ENCODE data around the gene RPL35A.
"Not testable (repeated sequence)": the region's sequence is repeated elsewhere in the genome, so short reads cannot be mapped to it uniquely, and the experiment has no call there.

RPL35A gene

DNA sequence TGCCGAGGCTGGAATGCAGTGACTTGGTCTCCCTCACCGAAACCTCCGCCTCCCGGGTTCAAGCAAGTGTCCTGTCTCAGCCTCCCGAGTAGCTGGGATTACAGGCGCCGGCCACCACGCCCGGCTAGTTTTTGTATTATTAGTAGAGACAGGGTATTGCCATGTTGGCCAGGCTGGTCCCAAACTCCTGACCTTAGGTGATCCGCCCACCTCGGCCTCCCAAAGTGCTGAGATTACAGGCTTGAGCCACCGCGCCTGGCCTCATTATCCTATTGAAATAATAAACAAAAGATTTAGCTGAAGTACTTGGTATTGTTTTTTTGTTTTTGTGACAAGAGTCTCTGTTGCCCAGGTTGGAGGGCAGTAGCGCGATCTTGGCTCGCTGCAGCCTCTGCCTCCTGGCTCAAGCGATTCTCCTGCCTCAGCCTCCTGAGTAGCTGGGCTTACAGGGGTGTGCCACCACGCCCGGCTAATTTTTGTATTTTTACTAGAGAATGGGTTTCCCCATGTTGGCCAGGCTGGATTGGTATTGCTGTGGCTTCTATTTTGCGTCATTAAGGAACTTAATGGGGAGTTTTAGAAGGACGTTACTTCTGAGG, 1.5 kb downstream of the RPL35A start:
- DNase-seq, result no peak

DNA sequence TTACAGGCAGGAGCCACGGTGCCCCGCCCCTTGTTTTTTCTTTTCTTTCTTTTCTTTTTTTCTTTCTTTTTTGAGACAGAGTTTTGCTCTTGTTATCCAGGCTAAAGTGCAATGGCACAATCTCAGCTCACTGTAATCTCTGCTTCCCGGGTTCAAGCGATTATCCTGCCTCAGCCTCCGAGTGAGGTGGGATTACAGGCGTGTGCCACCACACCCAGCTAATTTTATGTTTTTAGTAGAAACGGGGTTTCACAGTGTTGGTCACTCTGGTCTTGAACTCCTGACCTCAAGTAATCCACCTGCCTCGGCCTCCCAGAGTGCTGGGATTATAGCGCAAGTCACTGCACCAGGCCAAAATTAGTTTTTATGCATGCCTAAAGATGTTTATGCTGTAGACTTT, 2.5 kb downstream of the RPL35A start:
- DNase-seq, result no peak

GRCh38 chr3:197953325-197953724, 3.3 kb downstream of the RPL35A start:
- DNase-seq, result no peak

DNA sequence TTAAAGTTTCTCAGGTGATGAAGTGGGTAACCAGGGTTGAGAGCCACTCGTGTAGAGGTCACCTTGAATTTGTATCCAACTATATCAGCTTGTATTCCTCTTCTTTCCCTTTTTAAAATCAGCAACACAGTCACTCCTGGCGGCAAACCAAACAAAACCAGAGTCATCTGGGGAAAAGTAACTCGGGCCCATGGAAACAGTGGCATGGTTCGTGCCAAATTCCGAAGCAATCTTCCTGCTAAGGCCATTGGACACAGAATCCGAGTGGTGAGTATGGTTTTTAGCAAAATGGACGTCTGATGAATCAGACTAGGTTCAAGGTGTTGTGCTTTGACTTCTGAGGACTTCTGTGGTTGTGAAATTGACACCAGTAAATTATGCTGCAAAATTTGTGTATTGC, 3.9 kb downstream of the RPL35A start:
- no peak for DNase-seq

DNA sequence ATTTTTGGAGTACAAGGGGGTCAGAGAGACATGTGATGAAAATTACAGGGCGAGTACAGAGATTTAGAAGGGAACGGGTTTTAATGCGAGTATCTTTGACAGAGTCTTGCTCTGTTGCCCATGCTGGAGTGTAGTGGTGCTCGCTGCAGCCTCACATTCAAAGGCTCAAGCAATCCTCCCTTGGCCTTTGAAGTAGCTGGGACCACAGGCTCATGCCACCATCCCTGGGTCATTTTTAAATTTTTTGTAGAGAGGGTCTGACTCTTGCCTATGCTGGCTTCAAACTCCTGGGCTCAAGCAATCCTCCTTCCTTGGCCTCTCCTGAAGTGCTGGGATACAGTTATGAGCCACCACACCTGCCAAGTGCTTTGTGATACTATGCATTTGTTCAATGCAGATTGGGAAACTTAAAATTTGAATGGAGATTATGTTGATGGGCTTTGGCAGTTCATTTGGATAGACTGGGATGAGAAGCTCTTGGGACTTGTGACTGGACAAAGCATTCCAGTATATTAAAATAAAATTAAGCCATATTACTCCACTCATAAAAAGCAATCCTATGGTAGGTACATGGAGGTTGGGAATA, 6.0 kb downstream of the RPL35A start:
- DNase-seq, result no peak

GRCh38 chr3:197956626-197956988, 6.6 kb downstream of the RPL35A start:
- DNase-seq, result no peak

DNA sequence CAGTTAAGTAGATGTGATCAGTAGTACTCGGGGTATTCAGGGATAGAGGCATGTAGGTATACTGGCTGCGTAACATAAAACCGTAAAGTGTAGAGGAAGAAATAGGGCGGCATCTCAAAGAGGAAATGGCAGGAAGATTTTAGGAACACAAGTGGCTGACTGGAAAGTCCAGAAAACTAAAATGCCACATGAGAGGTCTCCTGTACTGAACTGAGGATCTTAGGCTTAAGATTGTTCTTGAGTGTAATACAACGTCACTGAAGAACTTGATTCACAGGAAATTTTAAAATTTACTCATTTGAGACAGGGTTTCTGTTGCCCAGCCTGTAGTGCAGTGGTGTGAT, 7.8 kb downstream of the RPL35A start:
- DNase-seq, result no peak

GRCh38 chr3:197958346-197958745, 8.4 kb downstream of the RPL35A start:
- no peak for DNase-seq

DNA sequence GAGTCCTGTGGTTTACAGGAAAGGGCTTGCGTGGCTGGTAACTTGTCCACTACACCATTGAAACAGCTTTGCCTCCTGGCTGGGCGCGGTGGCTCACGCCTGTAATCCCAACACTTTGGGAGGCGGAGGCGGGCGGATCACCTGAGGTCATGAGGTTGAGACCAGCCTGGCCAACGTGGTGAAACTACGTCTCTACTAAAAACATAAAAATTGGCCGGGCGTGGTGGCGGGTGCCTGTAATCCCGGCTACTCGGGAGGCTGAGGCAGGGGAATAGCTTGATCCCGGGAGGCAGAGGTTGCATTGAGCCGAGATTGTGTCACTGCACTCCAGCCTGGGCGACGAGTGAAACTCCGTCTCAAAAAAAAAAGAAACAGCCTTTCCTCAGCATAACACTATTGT, 8.9 kb downstream of the RPL35A start:
- not testable (repeated sequence) for DNase-seq

DNA sequence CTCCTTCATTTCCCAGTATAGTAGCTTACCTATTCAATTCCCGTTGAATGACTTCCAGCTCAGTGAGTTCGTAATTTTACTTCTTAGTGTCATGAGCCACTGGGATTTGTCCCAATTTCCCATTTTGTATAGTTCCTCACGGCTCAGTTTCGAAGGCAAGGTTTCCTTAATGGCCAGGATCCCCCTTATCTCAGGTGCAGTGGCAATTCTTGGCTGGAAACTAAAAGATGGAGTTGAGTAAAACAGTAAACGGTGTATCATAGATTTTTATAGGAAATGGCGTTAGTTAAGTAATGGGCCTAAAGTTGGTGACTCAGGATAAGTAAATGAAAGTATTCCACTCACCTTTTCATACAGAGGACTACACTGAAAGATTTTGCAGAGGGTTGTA, 9.5 kb downstream of the RPL35A start:
- no peak for DNase-seq

DNA sequence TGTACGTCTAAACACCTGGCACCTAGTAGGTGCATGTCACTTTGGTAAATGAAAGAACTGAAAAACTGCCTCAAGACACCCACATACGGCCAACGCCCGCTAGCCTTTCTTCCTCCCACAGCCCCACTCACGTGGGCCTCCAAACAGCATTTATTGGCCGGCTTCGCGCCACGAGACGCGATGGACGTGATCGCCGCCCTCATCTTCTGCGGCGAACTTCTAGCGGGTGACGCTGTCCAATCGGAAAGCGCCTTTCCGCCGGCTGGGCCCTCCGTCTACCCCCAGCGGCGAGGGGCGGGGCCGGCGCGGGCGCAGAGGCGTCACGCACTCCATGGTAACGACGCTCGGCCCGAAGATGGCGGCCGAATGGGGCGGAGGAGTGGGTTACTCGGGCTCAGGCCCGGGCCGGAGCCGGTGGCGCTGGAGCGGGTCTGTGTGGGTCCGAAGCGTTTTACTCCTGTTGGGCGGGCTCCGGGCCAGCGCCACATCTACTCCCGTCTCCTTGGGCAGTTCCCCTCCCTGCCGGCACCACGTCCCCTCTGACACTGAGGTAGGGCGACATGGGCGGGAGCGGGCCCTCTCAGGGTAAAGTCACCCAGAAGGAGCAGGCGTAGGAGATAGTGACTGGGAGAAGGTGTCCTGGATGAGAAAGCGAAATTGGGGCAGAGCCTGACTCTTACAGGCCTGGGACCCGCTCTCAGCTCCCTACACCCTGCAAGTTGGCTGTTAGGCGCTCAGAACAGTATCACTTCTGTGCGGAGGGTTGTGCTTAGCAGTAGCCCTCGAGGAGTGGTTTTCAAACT, 10.1 kb downstream of the RPL35A start, which contains the start of gene LMLN:
LMLN (plus strand) TSS at position 327 of the 803 bp plus-strand sequence; CDS start at position 356, 29 bp downstream.
- DNase-seq, result peak; percentile 52 to 98 (median 92)

DNA sequence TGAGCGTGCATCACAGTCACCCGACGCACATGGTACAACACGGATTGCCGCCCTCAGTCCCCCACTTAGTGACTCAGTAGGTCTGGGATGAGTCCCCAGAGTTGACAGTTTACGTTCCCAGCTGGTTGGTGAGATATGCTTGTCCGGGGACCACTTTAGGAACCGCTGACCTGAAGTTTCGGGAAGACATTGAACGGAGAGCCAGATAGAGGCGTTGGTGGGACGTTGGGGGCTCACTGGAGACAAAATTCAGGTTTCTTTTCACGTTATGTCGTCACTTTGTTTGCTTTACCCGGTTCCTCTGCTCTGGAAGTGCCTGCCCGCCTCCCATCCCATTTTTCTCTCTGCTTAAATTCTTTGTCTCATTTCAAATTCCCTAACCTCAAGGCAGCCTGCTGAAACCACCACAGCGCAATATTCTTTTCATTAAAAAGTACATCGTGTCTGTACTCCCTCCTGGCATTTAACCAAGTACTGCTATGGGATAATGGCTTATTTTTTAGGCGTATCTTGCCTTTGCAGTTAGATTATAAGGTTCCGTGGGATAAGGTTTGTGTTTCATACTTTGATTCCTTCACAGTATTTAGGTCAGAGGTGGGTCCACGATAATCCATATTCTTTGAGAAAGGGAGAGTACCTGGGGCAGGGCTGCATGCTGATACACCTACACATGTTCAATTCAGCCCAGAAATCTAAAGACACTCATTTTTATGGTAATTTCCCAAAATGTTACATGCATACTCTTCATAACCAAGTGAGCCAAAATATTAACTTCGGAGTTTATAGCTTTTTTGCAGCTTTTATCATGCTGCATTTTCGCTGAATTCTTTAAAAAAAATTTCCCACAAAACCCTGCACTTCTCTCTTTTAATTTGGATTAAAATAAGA, 10.9 kb downstream of the RPL35A start:
- peak in 6 of 56 donors; percentile 6 to 71 (median 45) for DNase-seq

- DNase-seq, result no peak
Measured at GRCh38 chr3:197961582-197961945, 11.6 kb downstream of the RPL35A start.

DNA sequence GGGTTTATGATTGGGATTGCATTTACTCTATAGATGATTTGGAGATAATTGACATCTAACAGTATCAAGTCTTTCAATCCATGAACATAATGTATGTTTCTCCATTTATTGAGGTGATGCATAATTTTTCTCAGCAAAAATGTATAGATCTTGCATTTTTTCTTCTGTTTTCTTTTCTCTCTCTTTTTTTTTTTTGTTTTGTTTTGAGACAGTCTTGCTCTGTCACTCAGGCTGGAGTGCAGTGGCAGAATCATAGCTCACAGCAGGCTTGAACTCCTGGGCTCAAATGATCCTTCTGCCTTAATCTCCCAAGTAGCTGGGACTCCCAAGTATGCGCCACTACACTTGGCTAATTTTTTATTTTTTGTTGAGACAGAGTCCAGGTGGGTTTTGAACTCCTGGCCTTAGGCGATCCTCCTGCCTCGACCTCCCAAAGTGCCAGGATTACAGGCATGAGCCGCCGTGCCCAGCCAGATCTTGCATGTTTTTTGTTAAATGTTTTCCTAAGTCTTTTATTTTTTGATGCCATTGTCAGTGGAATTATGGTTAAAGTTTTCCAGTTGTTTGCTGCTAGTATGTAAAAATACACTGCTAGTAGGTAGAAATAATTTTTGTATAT, 13.1 kb downstream of the RPL35A start:
- DNase-seq, result no peak

DNA sequence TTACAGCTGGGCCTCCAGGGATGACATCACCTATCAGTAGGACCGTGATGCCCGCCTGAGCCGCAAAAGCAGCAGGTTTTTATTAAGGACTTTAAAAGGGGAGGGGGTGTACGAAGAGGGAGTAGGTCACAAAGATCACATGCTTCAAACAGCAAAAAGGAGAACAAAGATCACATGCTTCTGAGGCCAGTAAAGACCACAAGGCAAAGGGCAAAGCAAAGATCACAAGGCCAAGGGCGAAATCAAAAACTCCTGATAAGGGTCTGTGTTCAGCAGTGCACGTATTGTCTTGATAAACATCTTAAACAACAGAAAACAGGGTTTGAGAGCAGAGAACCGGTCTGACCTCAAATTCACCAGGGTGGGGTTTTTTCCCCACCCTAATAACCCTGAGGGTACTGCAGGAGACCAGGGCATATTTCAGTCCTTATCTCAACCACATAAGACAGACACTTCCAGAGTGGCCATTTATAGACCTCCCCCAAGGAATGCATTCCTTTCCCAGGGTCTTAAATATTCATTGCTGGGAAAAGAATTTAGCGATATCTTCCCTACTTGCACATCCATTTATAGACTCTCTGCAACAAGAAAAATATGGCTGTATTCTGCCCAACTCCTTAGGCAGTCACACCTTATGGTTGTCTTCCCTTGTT, 17.5 kb downstream of the RPL35A start:
- DNase-seq, result not testable (repeated sequence)

GRCh38 chr3:197970588-197970987, 20.6 kb downstream of the RPL35A start:
- DNase-seq, result no peak

- DNase-seq, result no peak
Measured at GRCh38 chr3:197974016-197974415, 24.0 kb downstream of the RPL35A start.

DNA sequence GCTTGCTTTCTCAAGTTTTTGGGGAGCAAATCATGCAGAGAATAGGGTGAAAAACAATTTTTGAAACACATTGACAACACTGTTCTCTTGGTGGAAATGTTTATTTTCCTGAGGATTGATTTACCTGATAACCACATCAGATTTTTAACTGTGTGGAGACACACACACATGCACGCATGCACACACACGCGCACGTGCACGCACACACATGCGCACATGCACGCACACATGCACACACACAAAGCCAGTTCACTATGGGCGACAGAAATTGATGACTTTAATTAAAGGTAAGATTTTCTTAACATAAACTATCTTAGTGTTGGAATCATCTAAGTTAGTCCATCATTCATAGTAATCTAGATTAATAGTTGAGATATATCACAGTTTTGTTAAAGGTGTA, 25.3 kb downstream of the RPL35A start:
- DNase-seq, result no peak

DNA sequence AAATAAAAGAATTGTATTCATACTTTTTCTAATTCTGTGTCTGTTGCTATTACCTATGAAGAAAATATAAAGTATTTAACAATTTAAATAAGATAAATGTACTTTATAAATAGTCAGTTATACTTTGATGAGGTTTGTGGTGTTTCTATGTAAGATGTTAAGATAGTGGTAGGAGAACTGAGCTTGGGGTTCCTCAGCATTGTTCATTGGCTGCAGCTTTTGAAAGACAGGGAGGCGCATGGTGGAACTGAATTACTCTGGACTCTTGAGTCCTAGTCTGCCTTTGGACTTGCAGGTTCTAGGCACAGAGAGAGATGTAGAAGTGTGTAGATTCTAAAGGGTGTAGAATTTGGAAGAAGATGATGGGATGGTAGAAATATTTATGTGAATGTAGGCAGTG, 33.1 kb downstream of the RPL35A start:
- DNase-seq, result no peak

DNA sequence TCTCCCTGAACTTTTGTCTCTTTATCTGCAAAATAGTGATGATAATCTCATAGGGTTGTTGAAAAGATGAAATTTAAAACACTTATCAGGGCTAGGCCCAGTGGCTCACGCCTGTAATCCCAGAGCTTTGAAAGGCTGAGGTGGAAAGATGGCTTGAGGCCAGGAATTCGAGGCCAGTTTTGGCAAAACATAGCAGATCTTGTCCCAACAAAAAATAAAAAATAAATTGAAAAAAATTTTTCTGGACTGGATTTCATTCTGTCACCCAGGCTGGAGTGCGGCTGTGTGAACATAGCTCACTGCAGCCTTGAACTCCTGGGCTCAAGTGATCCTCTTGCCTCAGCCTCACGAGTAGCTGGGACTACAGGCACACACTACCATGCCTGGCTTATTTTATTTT, 39.7 kb downstream of the RPL35A start:
- DNase-seq, result no peak

GRCh38 chr3:197994736-197995135, 44.7 kb downstream of the RPL35A start:
- DNase-seq, result no peak
